H9 (cell line): ENCODE measurements around the gene SLC25A42. TPM values are rescaled to one million over a fixed set of nuclear protein-coding genes. Genes with fewer than 3 reads are reported as not detected.

Experiments used
- DNase-seq: peaks from one replicate; pipeline ENCODE4 v3.0.0-alpha.2; 2017
- H2AFZ ChIP-seq: one replicate; pipeline ENCODE4 v1.6.1; 2013; ENCODE audit warnings: mild to moderate bottlenecking, low read length, control low read depth, moderate library complexity
- H2AK5ac ChIP-seq: 2 replicates; pipeline ENCODE4 v1.6.1; 2013; ENCODE audit warnings: low read length, control low read depth, mixed read lengths; ENCODE audit not compliant: insufficient read length
- H2BK120ac ChIP-seq: one replicate; pipeline ENCODE4 v1.6.1; 2013; ENCODE audit warnings: low read depth, mild to moderate bottlenecking, low read length, control low read depth, inconsistent platforms; ENCODE audit not compliant: poor library complexity, severe bottlenecking
- H2BK12ac ChIP-seq: 2 replicates; pipeline ENCODE4 v1.6.1; 2013; ENCODE audit warnings: low read length, control low read depth, mixed read lengths, low read depth; ENCODE audit not compliant: insufficient read length
- H2BK15ac ChIP-seq: 2 replicates; pipeline ENCODE4 v1.6.1; 2013; ENCODE audit warnings: low read depth, low read length, control low read depth
- H2BK20ac ChIP-seq: one replicate; pipeline ENCODE4 v1.6.1; 2013; ENCODE audit warnings: low read depth, mild to moderate bottlenecking, low read length, control low read depth, inconsistent platforms; ENCODE audit not compliant: poor library complexity, severe bottlenecking
- H2BK5ac ChIP-seq: 2 replicates; pipeline ENCODE4 v1.6.1; 2013; ENCODE audit warnings: low read length, control low read depth, mixed read lengths; ENCODE audit not compliant: insufficient read length
- H3K14ac ChIP-seq: 2 replicates; pipeline ENCODE4 v1.6.1; 2013; ENCODE audit warnings: low read length, control low read depth; ENCODE audit not compliant: insufficient read depth
- H3K18ac ChIP-seq: 2 replicates; pipeline ENCODE4 v1.6.1; 2013; ENCODE audit warnings: low read depth, mild to moderate bottlenecking, mixed read lengths, low read length, control low read depth; ENCODE audit not compliant: insufficient read length
- H3K23ac ChIP-seq: 2 replicates; pipeline ENCODE4 v1.6.1; 2013; ENCODE audit warnings: low read length, control low read depth, mixed read lengths, low read depth; ENCODE audit not compliant: insufficient read length
- H3K23me2 ChIP-seq: 2 replicates; pipeline ENCODE4 v1.6.1; 2013; ENCODE audit warnings: low read depth, mild to moderate bottlenecking, mixed read lengths, low read length, control low read depth; ENCODE audit not compliant: insufficient read length, poor library complexity, severe bottlenecking
- H3K27ac ChIP-seq: 2 replicates; pipeline ENCODE4 v1.5.1; 2013; ENCODE audit warnings: low read length, control low read depth, mixed read lengths, low read depth; ENCODE audit not compliant: insufficient read length
- H3K27me3 ChIP-seq: 2 replicates; pipeline ENCODE4 v1.6.1; 2013; ENCODE audit warnings: low read length, control low read depth, inconsistent platforms; ENCODE audit not compliant: insufficient read depth
- H3K4ac ChIP-seq: 2 replicates; pipeline ENCODE4 v1.6.1; 2013; ENCODE audit warnings: low read depth, mild to moderate bottlenecking, control low read depth, inconsistent platforms, low read length, moderate library complexity
- H3K4me1 ChIP-seq: 2 replicates; pipeline ENCODE4 v1.6.1; 2013; ENCODE audit warnings: low read length, control low read depth, inconsistent platforms; ENCODE audit not compliant: insufficient read depth
- H3K4me2 ChIP-seq: 2 replicates; pipeline ENCODE4 v1.6.1; 2013; ENCODE audit warnings: low read length, control low read depth, mixed read lengths; ENCODE audit not compliant: insufficient read length, insufficient read depth
- H3K56ac ChIP-seq: 2 replicates; pipeline ENCODE4 v1.6.1; 2013; ENCODE audit warnings: low read depth, mild to moderate bottlenecking, mixed read lengths, low read length, control low read depth; ENCODE audit not compliant: insufficient read length
- H3K79me1 ChIP-seq: 2 replicates; pipeline ENCODE4 v1.6.1; 2013; ENCODE audit warnings: low read depth, mild to moderate bottlenecking, moderate library complexity, low read length, control low read depth, inconsistent platforms; ENCODE audit not compliant: insufficient read depth, poor library complexity, severe bottlenecking
- H3K79me2 ChIP-seq: 2 replicates; pipeline ENCODE4 v1.6.1; 2013; ENCODE audit warnings: low read length, control low read depth, inconsistent platforms; ENCODE audit not compliant: insufficient read depth
- H3K9ac ChIP-seq: 2 replicates; pipeline ENCODE4 v1.6.1; 2013; ENCODE audit warnings: low read length, control low read depth, mixed read lengths; ENCODE audit not compliant: insufficient read length; ENCODE audit errors: extremely low read depth
- H3K9me3 ChIP-seq: one replicate; pipeline ENCODE4 v1.6.1; 2013; ENCODE audit warnings: low read depth, low read length, inconsistent platforms; ENCODE audit not compliant: control insufficient read depth
- H3T11ph ChIP-seq: one replicate; pipeline ENCODE4 v1.6.1; 2013; ENCODE audit warnings: mild to moderate bottlenecking, low read length, control low read depth, inconsistent platforms
- H4K20me1 ChIP-seq: one replicate; pipeline ENCODE4 v1.6.1; 2013; ENCODE audit not compliant: control insufficient read depth, insufficient read length, insufficient read depth
- H4K5ac ChIP-seq: 2 replicates; pipeline ENCODE4 v1.6.1; 2013; ENCODE audit warnings: low read depth, mild to moderate bottlenecking, mixed read lengths, low read length, control low read depth; ENCODE audit not compliant: insufficient read length
- H4K8ac ChIP-seq: replicated peaks from 2 replicates; pipeline ENCODE4 v1.6.1; 2013; ENCODE audit warnings: low read length, control low read depth, mixed read lengths, low read depth; ENCODE audit not compliant: insufficient read length
- H4K91ac ChIP-seq: 2 replicates; pipeline ENCODE4 v1.6.1; 2013; ENCODE audit warnings: low read depth, mild to moderate bottlenecking, moderate library complexity, mixed read lengths, low read length, control low read depth; ENCODE audit not compliant: insufficient read length
- H3K27ac Mint-ChIP-seq, 3 experiments: 2 replicates in 2 of 3; 3 replicates in 1 of 3; pipeline ENCODE4 v1.8.0; 2020 to 2021; ENCODE audit warnings: mixed read lengths in 3 of 3, mild to moderate bottlenecking in 1 of 3, moderate library complexity in 1 of 3
- H3K27me3 Mint-ChIP-seq: 2 replicates; pipeline ENCODE4 v1.8.0; 2021; ENCODE audit warnings: low read depth, mild to moderate bottlenecking, moderate library complexity, mixed read lengths
- H3K36me3 Mint-ChIP-seq, 3 experiments: 2 replicates in 2 of 3; 3 replicates in 1 of 3; pipeline ENCODE4 v1.8.0; 2020 to 2021; ENCODE audit warnings: low read depth in 3 of 3, mixed read lengths in 3 of 3; ENCODE audit not compliant: insufficient read depth in 1 of 3
- H3K4me1 Mint-ChIP-seq, 2 experiments: 2 replicates each; pipeline ENCODE4 v1.8.0; 2020; ENCODE audit warnings: mixed read lengths in 2 of 2
- H3K4me3 Mint-ChIP-seq, 2 experiments: 2 replicates in 1 of 2; 3 replicates in 1 of 2; pipeline ENCODE4 v1.8.0; 2020 to 2021; ENCODE audit warnings: mild to moderate bottlenecking in 2 of 2, mixed read lengths in 2 of 2, moderate library complexity in 1 of 2
- H3K9me3 Mint-ChIP-seq, 2 experiments: 2 replicates in 1 of 2; 3 replicates in 1 of 2; pipeline ENCODE4 v1.8.0; 2020; ENCODE audit warnings: mild to moderate bottlenecking in 2 of 2, mixed read lengths in 2 of 2, moderate library complexity in 1 of 2
- WGBS: extraction: QIAGEN DNeasy Blood & Tissue Kit; methylation state at CpG from one replicate; pipeline ENCODE4 v1.1.7; 2013; ENCODE audit warnings: missing lambda C conversion rate, low lambda C conversion rate, mixed read lengths; ENCODE audit not compliant: insufficient read length; ENCODE audit errors: extremely low coverage; 5-methylcytosine and 5-hydroxymethylcytosine counted together
- total RNA-seq: library from RNA; stranded (reverse); gene quantifications from 2 replicates; pipeline ENCODE4 v1.2.1, GENCODE V29; 2021
- TF ChIP-seq, protein P1 (sequence below): fragments of 200-600 bp; sonication (generic); conservative IDR thresholded peaks from 3 replicates; pipeline ENCODE4 v1.8.0; 2021; ENCODE audit warnings: antibody characterized with exemption, mild to moderate bottlenecking

SLC25A42 gene
- total RNA-seq, 1 experiment from 2014 or later = 3.6 TPM

DNA sequence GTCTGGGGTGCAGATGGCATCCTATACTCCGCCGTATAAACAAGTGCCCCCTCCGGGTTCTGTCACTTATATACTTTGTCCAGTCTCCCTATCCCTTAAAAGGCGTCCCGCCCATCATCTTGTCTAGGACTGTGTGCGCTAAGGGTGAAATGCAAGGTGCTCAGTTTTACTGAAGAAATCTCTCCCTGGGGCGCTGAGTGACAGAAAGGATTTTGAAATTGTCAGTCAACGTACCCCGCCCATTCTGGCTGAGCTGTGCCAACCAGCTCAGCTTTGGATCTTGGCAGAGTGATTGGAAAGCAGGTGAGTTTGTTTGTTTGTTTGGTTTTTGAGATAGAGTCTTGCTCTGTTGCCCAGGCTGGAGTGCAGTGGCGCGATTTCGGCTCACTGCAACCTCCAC lies 78.6 kb downstream of the SLC25A42 start:
- Mint-ChIP-seq H3K36me3 (no peaks in the 10 kb centered on the region; a peak in 1 of 7 replicates), H3K27me3 (peaks cover 41% of the 10 kb centered on the region), H3K9me3 (no peaks in the 10 kb centered on the region; a peak in 2 of 5 replicates), H3K4me1 (peaks cover 4% of the 10 kb centered on the region in 2 experiments), H3K4me3 (no peak overlapping the region), H3K27ac (no peak overlapping the region)
- Histone ChIP-seq H3K27ac (no peak overlapping the region), H3K4me1 (no peaks in the 10 kb centered on the region), H3K9me3 (no peaks in the 10 kb centered on the region), H3K4ac (no peak overlapping the region), H3K79me2 (no peaks in the 10 kb centered on the region), H2BK20ac (no peak overlapping the region), H3K23ac (no peak overlapping the region), H3K9ac (no peak overlapping the region), H3K14ac (no peak overlapping the region), H4K5ac (no peak overlapping the region), H4K91ac (no peak overlapping the region), H3K56ac (no peak overlapping the region), H3K18ac (no peak overlapping the region), H3K23me2 (peaks cover 6% of the 10 kb centered on the region), H2AK5ac (no peak overlapping the region), H2AFZ (no peak overlapping the region), H3K27me3 (no peaks in the 10 kb centered on the region; the same call in 1 of the 2 replicates), H2BK12ac (no peak overlapping the region), H3T11ph (no peak overlapping the region), H2BK5ac (no peak overlapping the region), H3K79me1 (no peaks in the 10 kb centered on the region), H2BK120ac (no peak overlapping the region), H3K4me2 (no peak overlapping the region), H2BK15ac (no peak overlapping the region), H4K8ac (no peak overlapping the region), H4K20me1 (no peaks in the 10 kb centered on the region)
- TF ChIP-seq, protein P1, sequence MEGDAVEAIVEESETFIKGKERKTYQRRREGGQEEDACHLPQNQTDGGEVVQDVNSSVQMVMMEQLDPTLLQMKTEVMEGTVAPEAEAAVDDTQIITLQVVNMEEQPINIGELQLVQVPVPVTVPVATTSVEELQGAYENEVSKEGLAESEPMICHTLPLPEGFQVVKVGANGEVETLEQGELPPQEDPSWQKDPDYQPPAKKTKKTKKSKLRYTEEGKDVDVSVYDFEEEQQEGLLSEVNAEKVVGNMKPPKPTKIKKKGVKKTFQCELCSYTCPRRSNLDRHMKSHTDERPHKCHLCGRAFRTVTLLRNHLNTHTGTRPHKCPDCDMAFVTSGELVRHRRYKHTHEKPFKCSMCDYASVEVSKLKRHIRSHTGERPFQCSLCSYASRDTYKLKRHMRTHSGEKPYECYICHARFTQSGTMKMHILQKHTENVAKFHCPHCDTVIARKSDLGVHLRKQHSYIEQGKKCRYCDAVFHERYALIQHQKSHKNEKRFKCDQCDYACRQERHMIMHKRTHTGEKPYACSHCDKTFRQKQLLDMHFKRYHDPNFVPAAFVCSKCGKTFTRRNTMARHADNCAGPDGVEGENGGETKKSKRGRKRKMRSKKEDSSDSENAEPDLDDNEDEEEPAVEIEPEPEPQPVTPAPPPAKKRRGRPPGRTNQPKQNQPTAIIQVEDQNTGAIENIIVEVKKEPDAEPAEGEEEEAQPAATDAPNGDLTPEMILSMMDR = no peak
- no peak for DNase-seq
- WGBS = no CpG with 5 or more reads among the region's 12 CpGs
